Muscle of arm (tissue), 12 donors: ENCODE results near the gene CDH23. TPM values are rescaled to one million over a fixed set of nuclear protein-coding genes. Genes with fewer than 3 reads are reported as not detected.
"Not testable (repeated sequence)": the region's sequence is repeated elsewhere in the genome, so short reads cannot be mapped to it uniquely, and the experiment has no call there.

Source experiments
- DNase-seq: peaks from one replicate; pipeline ENCODE4 v3.0.0-alpha.2; 2013
- polyA plus RNA-seq, 12 donors: library from polyadenylated mRNA; unstranded; fragments of 120-200 nt; gene quantifications; one replicate each; pipeline ENCODE4 v1.2.1, GENCODE V29; 2013; ENCODE audit not compliant: insufficient read length in 12 of 12

The CDH23 gene
- polyA plus RNA-seq, 12 donors, result 2.9 to 7.4 (median 4.3) TPM; not detected in 1

DNA sequence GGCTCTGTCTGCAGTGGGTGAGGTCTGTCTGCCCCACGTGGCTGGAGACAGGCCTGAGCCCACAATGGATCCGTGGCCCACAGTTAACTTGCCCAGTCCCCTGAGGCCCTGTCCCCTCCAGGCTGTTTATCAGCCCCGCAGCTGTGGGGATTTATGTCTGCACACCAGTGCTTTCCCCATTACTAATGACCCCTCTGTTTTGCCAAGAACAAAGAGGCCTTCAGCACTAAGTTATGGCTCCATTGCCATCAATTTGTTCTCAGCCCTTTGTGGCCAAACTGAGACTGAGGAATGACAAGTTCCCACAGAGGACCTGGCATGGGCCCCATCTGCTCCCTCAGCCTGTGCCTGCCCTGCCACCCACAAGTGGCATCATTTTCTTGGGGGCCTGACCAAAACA, 184.7 kb downstream of the CDH23 start:
- DNase-seq, result no peak

DNA sequence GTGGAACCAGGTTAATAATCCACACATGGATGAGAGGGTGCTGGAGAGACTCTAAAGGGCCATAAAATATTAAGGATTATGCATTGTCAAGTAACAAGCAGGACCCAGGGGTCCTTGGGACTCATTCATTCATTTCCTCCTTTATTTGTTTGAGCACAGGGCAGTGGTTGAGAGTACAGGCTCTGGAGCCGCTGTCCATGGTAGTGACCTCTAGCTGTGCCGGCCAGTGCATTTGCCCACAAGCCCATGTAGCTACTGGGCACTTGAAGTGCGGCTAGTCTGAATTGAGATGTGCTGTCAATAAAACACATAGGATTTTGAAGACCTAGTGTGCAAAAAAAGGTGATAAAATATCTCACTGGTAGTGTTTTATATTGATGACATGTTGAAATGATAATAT, 185.3 kb downstream of the CDH23 start:
- peak; percentile 36 for DNase-seq

DNA sequence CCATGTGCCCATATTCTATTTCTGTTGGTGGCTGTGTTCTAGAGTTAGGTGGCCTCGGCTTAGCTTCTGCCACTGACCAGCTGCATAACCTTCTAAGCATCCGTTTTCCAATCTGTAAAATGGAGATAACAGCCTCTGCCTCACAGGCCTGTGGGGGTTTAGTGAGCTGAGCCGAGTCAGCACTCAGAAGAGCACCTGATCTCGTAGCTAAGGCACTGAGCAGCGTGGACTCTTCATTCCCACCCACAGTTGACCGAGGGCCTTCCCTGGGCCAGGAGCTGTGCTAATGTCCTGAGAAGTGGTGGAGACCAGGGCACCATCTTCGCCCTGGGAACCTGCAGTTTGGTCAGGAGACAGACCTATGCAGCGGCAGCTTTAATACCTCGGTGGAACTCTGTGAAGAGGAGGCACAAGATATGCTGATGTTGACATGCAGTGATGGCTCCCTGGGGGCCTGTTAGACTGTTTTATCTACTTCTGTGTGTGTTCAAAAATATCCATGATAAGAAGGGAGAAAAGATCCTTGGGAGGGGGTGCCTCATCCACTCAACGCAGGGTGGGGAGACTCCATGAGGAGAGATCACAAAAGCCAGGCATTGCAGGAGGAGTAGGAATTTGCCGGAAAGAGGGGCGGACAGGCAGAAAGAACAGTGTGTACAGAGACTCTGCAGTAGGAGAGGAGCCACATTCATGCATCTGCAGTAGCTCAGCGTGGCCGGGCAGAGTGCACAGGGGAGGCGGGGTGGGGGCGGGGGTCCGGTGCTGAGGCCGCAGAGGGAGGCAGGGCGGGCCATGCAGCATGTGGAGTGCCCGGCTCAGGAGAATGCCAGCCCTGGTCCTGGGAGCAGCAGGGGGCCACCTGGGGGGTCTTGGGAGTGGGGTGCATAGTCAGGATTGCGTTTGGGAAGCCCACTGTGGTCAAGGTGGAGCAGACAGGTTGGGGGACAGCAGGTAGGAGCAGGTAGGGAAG, 186.1 kb downstream of the CDH23 start:
- DNase-seq, result no peak

DNA sequence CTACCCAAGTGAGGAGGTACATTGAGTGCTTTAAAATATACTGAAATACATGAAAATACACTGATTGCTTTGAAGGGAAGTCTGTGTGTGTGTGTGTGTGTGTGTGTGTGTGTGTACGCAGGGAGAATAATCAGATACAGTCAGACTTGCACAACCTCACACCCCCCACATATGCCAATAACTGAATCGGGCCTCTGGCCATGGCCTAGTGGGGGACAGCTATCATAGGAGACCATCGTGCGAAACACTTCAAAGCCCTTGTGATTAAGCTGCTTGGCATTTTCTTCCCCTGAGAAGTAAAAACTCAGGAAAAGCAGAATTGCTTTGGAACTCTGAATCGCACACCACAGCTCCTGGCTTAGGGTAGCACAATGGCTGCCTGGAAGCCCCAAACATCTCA, 187.7 kb downstream of the CDH23 start:
- no peak for DNase-seq

DNA sequence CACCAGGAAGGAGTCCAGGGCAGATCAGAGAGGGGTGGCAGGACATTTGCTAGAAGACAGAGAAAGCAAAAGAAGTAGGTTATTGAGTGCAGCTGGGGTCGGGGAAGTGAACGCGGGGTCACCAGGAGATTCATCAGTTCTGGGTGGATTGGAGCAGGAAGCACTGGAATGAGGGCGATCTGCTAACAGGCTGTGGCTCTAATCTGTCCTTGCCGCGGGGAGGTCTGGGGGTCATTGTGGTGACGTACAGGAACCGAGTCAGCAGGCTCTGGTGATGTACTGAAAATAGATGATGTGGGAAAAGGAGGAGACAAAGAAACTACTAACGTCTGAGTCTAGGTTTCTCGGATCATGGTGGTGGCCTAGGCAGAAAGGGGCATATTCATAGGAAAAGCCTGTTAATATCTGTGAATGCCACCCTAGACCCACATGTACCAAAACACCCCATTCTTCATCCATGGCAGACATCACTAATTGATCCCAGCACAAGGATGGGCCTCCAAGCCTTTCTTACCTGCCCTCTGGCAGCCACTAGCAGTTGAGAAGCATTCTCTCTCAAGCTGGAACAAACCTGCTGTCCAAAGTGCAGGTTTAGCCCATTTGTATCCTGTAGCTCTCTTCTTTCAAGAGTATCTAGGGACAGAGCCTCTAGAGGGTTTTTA, 188.3 kb downstream of the CDH23 start:
- no peak for DNase-seq

DNA sequence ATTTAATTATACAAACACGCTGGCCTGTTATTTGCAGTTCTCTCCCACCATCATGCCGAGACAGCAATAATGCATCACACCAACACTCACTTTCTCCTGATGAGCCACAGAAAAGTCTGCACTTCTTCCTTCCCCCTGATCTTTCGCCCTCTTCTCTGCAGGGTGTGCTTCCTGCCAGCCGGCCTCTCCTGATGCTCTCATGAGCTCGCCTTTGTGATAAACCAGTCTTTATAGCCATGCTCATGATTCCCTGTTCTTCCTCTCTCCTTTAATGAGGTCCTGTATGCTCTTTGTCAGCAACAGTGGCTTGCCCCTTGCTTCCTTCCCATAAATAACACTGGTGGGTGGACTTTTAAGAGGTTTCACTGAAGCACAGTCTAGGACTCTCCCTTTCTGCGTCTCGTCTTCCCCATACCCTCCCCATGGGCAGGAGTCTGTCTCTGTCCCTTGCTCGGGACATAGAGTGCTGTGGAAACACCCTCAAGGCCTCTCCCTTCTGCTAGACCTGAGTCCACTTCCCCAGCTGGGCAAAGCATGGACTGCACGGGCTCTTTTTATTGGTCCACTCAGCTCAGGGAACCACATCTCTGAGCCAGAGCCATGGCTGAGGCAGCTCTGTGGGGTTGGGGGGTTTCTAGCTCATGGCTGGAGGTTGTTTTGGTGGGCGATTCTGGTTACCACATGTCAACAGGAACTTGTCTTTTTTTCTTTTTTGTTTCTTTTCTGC, 189.0 kb downstream of the CDH23 start:
- no peak for DNase-seq

DNA sequence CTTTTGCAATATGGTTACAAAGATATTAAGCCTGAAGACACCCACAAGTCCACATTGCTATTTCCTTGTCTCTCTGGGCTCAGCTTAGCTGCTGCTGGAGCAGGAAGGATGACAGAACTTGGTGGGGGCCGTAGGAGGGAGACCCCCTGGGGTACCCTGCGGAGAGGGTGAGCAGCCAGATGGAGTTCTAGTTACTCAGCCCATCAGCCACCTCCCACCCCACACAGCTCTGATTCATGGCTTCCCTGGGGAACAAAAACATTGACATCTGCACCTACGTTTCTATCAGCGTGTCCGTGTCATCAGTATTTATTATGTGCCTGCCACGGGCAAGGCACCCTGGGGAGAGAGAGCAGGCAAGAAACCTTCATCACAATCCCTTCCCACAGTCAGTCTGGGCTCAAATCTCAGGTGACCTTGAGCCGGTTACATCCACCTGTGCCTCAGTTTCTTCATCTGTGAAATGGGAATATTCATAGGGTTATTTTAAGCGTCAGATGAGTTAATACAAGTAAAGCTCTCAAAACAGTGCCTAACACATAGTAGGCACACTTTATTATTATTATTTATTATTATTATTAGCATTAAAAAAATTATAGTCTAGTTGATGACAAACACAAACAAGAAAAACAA, 191.3 kb downstream of the CDH23 start:
- DNase-seq, result no peak

DNA sequence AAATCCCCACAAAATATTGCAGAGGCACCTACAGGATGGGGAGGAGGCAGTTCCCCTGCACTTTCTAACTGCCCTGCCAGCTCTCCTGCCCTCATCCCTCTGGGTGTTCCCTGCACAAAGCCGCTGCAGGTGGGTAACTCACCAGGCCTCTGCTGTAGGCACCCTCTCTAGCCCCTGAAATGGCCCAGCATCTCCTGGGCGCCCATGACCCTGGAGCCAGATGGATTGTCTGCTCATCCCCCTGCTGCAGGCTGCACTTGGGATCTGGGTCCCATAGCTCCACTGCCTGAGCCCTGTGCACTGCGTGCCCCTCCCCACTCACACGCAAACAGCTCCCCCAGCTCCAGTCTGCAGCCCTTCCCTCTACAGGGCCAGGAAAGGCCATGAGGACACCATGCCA, 192.0 kb downstream of the CDH23 start:
- DNase-seq, result no peak

DNA sequence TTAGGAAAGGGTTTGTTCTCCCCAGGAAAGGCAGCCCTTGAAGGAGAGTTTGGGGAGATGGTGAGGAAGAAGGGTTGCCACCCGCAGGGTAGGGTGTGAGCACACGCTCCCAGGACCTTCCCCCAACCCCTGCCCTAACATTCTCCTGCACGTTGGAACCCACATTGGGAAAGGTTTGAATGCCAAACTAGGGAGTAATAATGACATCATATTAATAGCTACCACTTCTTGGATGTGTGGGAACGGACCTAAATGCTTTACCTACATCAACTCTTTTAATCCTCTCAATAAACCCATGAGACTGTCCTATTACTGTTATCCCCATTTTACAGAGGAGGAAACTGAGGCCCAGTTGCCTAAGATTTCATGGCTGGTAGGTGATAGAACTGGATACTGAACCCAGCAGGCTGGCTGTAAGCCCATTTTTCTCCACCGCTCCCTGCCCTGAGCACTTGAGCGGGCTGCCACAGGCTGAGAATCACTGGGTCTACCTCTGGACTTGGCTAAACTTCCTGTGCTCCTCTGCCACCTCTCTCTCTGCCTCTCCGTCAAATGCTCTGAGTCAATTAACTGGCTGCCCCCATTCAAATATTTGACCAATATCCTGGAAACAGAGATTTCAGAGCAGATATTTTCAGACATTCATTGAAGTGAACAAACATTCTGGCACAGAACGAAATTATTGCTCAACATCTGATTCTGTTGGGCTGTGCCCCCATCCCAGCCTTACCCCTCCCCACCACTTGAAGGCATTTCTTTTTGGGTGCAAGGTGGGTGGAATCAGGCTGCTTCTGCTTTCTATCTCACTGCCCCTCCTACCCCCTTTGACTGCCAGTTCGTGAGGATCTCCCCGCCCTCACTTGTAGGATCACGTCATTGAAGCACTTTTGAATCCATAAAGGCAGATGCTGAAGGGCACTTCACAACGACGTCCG, 193.2 kb downstream of the CDH23 start:
- no peak for DNase-seq

DNA sequence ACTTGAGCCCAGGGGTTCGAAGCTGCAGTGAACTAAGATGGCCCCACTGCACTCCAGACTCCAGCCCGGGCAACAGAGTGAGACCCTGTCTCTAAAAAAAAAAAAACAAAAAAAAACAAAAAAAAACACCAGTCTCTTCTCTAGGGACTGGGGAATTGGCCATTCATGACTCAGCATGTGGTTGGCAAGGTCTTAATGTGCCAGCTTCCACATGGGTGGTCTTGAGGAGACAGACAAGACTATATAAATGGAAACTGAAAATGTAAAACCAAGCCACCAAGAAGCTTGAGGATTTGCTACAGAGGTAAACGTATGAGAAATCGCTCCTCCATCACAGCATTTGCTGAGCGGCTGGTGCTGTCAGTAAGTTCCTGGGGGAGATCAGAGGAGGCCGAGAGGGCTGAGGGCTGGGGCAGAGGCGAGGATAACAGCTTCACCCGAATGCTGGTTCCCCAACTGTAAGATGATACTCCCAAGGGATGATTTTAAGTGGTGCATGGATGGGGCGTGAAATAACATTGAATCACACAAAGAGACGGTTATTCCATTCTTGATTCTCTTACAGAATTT, 194.1 kb downstream of the CDH23 start:
- no peak for DNase-seq

DNA sequence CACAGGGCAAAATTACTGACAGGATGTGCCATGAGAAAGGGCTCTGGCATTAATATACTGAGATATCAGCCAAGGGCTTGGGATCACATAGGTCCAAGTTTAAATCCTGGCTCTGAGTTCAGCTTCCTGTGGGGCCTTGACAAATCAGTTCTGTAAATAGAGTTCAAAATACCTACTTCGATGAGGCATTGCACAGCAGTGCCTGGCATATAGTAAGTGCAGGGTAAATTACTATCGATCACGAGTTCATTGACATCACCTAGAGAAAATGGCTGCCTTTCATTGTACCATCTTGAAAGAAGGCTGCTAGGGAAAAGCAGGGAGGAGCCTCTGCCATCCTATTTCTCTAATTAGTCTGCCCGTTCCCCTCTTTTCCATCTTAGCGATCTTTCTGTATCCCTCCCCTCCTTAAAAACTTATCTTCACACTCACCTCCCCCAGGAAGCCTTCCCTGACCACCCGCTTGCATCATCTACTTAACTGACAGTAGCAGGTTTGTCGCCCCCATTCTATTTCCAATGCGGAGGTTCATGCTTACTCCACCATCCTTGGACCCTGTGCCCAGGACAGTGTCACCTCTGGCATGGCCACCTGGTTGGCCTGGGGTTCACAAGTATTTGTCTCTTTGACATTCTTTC, 198.3 kb downstream of the CDH23 start:
- DNase-seq, result no peak

DNA sequence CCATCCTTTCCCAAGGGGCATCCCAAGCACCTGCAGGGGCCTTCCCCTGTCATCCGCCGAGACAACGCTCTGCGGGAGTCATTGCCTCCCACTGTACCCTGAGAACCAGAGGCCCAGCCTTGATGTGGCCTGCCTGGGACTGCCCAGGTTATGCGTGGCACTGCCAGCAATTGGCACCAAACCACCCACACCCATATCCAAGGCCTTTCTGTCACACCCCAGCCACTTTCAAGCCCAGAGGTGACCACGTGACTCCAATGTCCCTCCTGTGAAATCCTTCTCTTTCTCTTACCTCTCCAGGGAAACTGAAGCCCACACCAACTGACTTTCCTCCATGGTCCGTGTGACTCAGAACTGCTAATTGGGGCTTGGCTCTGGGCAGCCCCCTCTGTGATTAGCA, 198.9 kb downstream of the CDH23 start:
- no peak for DNase-seq

DNA sequence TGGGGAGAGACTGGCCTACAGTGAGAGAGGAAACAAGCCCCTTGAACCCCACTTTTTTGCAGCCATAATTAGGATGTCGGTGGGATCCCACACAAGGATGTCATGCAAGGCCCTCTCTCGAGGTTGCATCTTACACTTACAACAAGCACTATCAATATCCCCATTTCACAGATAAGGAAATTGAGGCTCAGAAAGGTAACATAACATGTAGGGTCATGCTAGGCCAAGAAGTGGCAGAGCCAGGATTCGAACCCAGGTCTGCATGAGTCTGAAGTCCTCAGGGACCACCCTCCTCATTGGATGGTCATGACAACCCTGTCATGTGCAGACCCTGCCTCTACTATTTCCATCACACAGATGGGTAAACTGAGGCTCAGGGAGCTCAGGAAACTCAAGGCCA, 199.4 kb downstream of the CDH23 start:
- DNase-seq, result no peak

DNA sequence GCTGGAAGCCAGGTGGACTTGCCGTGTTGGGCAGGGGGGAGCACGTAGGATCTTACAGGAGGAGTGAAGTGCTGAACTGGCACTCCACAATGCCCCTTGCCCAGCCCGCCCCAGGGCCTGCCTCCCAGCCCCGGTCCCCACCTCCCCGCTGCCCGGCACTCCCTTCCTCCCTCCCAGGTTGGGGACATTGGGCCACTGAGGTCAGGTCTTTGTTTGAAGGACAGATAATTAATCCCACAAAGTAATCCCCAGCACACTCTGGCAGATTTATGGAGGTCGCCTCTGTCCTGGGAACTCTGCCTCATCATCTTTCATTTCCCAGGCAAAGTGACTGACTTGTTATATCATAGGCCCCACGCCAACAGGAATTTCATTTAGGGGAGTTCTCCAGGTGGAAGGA, 200.0 kb downstream of the CDH23 start:
- no peak for DNase-seq

DNA sequence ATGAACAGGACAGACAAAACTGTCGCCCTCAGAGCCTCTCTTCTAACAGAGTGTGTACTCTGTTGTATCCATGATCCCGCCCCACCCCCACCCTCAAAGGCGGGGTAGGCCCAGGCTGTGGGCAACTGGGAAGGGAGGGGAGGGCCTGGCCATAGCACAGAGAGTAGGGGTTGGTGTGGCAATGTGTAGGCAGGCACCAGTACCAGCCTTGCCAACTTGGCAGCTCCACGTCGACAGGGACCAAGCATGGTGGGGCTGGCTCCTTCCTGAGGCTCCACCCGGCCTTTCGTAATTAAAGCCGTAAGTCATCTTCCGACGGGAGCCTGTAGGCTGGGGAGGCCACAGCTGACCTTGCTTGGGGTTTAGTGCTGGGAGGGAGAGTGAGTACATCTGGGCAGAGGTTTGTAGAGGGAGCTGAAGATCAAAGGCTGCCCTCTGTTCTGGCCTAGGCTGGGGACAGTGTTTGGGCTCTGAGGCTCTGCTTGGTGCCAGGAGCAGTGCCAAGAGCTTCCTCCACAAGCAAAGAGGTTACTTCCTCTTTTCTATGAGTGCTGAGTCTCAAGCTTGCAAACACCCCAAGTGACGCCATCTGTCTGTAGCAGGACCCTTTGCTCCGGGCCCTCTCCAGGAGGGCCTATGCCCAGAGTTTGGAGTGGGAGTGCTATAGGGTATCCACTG, 201.2 kb downstream of the CDH23 start:
- no peak for DNase-seq

DNA sequence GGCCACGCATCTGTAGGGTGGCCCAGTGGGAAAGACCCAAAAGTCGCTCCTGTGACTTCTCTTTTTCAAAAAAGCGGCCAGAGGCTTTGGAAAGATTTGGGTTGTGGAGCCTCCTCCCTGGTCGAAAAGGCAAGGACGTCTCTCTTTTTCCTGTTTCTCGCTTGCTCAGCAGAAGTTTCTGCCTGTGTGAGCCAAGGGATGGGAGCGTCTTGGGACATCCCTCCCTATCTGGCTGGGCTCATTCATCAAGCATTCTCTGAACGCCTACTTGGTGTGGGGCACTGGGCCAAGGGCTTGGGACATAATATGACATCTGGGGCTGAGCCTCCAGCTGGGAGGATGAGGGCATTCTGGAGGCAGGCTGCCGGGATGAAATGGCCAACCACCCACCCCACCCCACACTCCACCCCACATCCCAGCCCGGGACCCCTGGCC, 201.9 kb downstream of the CDH23 start:
- DNase-seq, result peak; percentile 48

DNA sequence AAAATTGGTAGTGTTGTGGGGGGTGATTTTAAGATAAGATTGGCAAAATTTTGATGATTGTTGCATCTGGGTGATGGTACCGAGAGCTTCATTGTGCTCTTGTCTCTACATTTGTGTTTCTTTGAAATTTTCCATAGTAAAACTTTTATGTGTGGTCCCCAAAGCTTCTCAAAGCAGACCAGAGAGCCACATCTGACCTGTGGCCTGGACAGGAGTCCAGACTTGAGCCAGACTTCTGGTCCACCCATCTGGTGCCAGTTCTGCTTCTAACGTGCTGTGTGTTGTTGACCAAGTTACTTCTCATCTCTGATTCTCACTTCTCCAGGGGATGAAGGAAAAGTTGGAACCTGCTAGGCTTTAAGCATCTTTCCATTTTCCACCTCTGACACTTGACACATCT, 202.8 kb downstream of the CDH23 start:
- DNase-seq, result no peak

DNA sequence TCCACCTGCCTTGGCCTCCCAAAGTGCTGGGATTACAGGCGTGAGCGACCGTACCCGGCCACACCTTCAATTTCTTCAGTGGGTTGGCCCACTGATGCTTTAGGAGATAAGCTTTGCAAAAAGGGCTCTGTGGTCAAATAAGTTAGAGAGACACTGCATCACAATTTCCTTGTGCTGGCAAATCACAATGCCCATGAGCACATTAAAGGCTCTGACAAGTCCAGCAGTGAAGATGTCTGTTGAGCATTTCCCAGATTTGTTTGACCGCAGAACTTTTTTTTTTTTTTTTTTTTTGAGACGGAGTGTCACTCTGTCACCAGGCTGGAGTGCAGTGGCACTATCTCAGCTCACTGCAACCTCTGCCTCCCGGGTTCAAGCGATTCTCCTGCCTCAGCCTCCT, 203.5 kb downstream of the CDH23 start:
- DNase-seq, result not testable (repeated sequence)

DNA sequence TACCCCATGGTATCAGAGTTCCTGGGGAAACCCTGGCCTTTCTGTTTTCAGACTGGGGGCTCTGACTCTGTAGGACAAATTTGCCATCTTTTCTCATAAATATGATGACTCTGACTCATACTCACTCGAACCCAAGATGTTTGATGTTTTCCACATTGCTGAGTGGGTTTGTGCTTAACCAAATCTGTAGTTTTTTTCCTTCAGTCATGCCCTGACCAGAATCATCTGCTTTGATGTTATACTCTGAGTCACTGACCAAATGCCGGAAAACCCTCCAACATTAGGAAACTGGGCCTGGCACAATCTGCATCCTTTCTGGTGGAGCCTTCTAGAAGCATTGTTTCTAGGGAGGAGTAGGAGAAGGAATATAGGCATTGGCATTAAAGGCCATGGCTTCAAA, 204.1 kb downstream of the CDH23 start:
- DNase-seq, result no peak
